IMR-90 (cell line): Measurements from ENCODE around the gene MEF2A. TPM values are rescaled to one million over a fixed set of nuclear protein-coding genes. Genes with fewer than 3 reads are reported as not detected.

Experiments
- ATAC-seq: fragments of 200-7000 bp; cut with Tn5 transposase; 2 replicates; pipeline ENCODE4 v1.9.1; 2020; ENCODE audit warnings: low read depth, mild to moderate bottlenecking, moderate library complexity
- BruUV-seq: library from RNA; stranded (reverse); fragments of 400-500 nt; replicated peaks from 2 replicates; lab custom pipeline; 2021; lab: Mats Ljungman, UMichigan
- CTCF ChIA-PET: fragments of 300-600 bp; formaldehyde crosslinking; extraction: SDS; loops from one replicate; lab custom pipeline; 2021; ENCODE audit warnings: antibody characterized with exemption; lab: Yijun Ruan, JAX
- POLR2A ChIA-PET: fragments of 300-600 bp; sonication (Branson Sonifier 250); formaldehyde crosslinking; loops from one replicate; lab custom pipeline; 2022; ENCODE audit warnings: antibody characterized with exemption; ENCODE audit not compliant: unreplicated experiment; lab: Charles Lee
- DNase-seq: peaks from one replicate; pipeline ENCODE4 v3.0.0; 2013
- H2AFZ ChIP-seq: replicated peaks from 2 replicates; pipeline ENCODE3; 2013; ENCODE audit warnings: low read length, mild to moderate bottlenecking; ENCODE audit not compliant: poor library complexity
- H2AK5ac ChIP-seq: 2 replicates; pipeline ENCODE4 v1.6.1; 2013; ENCODE audit warnings: low read depth, low read length, inconsistent platforms
- H2AK9ac ChIP-seq: replicated peaks from 2 replicates; pipeline ENCODE3; 2013; ENCODE audit warnings: mild to moderate bottlenecking, low read depth, low read length, moderate library complexity; ENCODE audit not compliant: poor library complexity
- H2BK120ac ChIP-seq: 2 replicates; pipeline ENCODE4 v1.6.1; 2013; ENCODE audit warnings: low read depth, low read length, inconsistent platforms
- H2BK15ac ChIP-seq: 3 replicates; pipeline ENCODE4 v1.6.1; 2013; ENCODE audit warnings: low read depth, low read length, inconsistent platforms
- H2BK20ac ChIP-seq: 2 replicates; pipeline ENCODE4 v1.6.1; 2013; ENCODE audit warnings: low read depth, mild to moderate bottlenecking, inconsistent platforms, low read length, moderate library complexity
- H2BK5ac ChIP-seq: 2 replicates; pipeline ENCODE4 v1.6.1; 2013; ENCODE audit warnings: mild to moderate bottlenecking, low read depth, low read length, inconsistent platforms; ENCODE audit not compliant: poor library complexity, severe bottlenecking
- H3K14ac ChIP-seq: replicated peaks from 2 replicates; pipeline ENCODE4 v1.6.1; 2013; ENCODE audit warnings: low read depth, low read length, inconsistent platforms
- H3K18ac ChIP-seq: 2 replicates; pipeline ENCODE4 v1.6.1; 2013; ENCODE audit warnings: low read depth, low read length, control low read depth
- H3K23ac ChIP-seq: 2 replicates; pipeline ENCODE4 v1.6.1; 2013; ENCODE audit warnings: low read depth, low read length, inconsistent platforms
- H3K27ac ChIP-seq: 2 replicates; pipeline ENCODE4 v1.5.1; 2013; ENCODE audit warnings: mild to moderate bottlenecking, control low read depth, low read length; ENCODE audit not compliant: insufficient read depth
- H3K27me3 ChIP-seq: 2 replicates; pipeline ENCODE4 v1.6.1; 2013; ENCODE audit warnings: low read length; ENCODE audit not compliant: control insufficient read depth, insufficient read depth
- H3K36me3 ChIP-seq: 2 replicates; pipeline ENCODE4 v1.6.1; 2013; ENCODE audit warnings: low read length, mixed read lengths; ENCODE audit not compliant: control insufficient read depth, insufficient read depth
- H3K4ac ChIP-seq: 2 replicates; pipeline ENCODE4 v1.6.1; 2013; ENCODE audit warnings: low read depth, low read length, inconsistent platforms
- H3K4me1 ChIP-seq: 2 replicates; pipeline ENCODE4 v1.6.1; 2013; ENCODE audit warnings: low read length, mixed read lengths; ENCODE audit not compliant: control insufficient read depth, insufficient read depth
- H3K4me2 ChIP-seq: 2 replicates; pipeline ENCODE4 v1.6.1; 2013; ENCODE audit warnings: low read depth, mild to moderate bottlenecking, control low read depth, low read length, moderate library complexity
- H3K4me3 ChIP-seq: 2 replicates; pipeline ENCODE4 v1.5.1; 2013; ENCODE audit warnings: low read depth, mild to moderate bottlenecking, control low read depth, low read length, moderate library complexity; ENCODE audit not compliant: insufficient read depth
- H3K56ac ChIP-seq: 2 replicates; pipeline ENCODE4 v1.6.1; 2013; ENCODE audit warnings: low read length, inconsistent platforms; ENCODE audit not compliant: insufficient read depth; ENCODE audit errors: extremely low read depth
- H3K79me1 ChIP-seq, 2 experiments: 2 replicates each; pipeline ENCODE4 v1.6.1; 2013; ENCODE audit warnings: low read length in 2 of 2, inconsistent platforms in 1 of 2, low read depth in 1 of 2
- H3K9ac ChIP-seq: 2 replicates; pipeline ENCODE4 v1.6.1; 2013; ENCODE audit warnings: low read depth, low read length, control low read depth
- H3K9me1 ChIP-seq: 2 replicates; pipeline ENCODE4 v1.6.1; 2013; ENCODE audit warnings: low read length, inconsistent platforms; ENCODE audit not compliant: insufficient read depth
- H3K9me3 ChIP-seq: 2 replicates; pipeline ENCODE4 v1.6.1; 2013; ENCODE audit warnings: low read length; ENCODE audit not compliant: control insufficient read depth, insufficient read depth
- H4K20me1 ChIP-seq: 2 replicates; pipeline ENCODE4 v1.6.1; 2013; ENCODE audit warnings: low read length, inconsistent platforms; ENCODE audit not compliant: insufficient read depth
- H4K5ac ChIP-seq: 2 replicates; pipeline ENCODE4 v1.6.1; 2013; ENCODE audit warnings: mild to moderate bottlenecking, low read depth, low read length, control low read depth
- H4K8ac ChIP-seq, 2 experiments: 2 replicates each; pipeline ENCODE4 v1.6.1; 2013; ENCODE audit warnings: low read depth in 2 of 2, low read length in 2 of 2, control low read depth in 1 of 2, inconsistent platforms in 1 of 2
- H4K91ac ChIP-seq: 2 replicates; pipeline ENCODE4 v1.6.1; 2013; ENCODE audit warnings: low read depth, low read length, inconsistent platforms; ENCODE audit not compliant: insufficient read depth
- CEBPB ChIP-seq: IDR thresholded peaks from 2 replicates; pipeline ENCODE4 v1.6.1; 2012; ENCODE audit warnings: low read depth, low read length, improper control_type of control experiment
- FOS ChIP-seq: fragments of 150-350 bp; IDR thresholded peaks from 2 replicates; pipeline ENCODE4 v1.6.1; 2016; ENCODE audit warnings: low read depth, low read length
- MAFK ChIP-seq: IDR thresholded peaks from 2 replicates; pipeline ENCODE4 v1.6.1; 2012; ENCODE audit warnings: low read depth, low read length, improper control_type of control experiment
- MXI1 ChIP-seq: IDR thresholded peaks from 2 replicates; pipeline ENCODE4 v1.6.1; 2012; ENCODE audit warnings: low read depth, mild to moderate bottlenecking, low read length, moderate library complexity, borderline replicate concordance
- NFE2L2 ChIP-seq: fragments of 150-350 bp; IDR thresholded peaks from 2 replicates; pipeline ENCODE4 v1.6.1; 2016; ENCODE audit warnings: low read depth, mild to moderate bottlenecking, low read length
- SMC3 ChIP-seq: fragments of 150-350 bp; IDR thresholded peaks from 2 replicates; pipeline ENCODE4 v1.6.1; 2016; ENCODE audit warnings: low read depth, mild to moderate bottlenecking, antibody characterized with exemption, low read length, moderate library complexity
- WGBS, 2 experiments: methylation state at CpG; one replicate each; pipeline versions ENCODE4 v1.1.5 to v1.1.7; 2013; ENCODE audit warnings: missing lambda C conversion rate in 2 of 2; ENCODE audit not compliant: insufficient read length in 1 of 2; ENCODE audit errors: extremely low coverage in 2 of 2; 5-methylcytosine and 5-hydroxymethylcytosine counted together
- dilution Hi-C: fragments of 300-500 bp; cut with HindIII; formaldehyde crosslinking; loops from one replicate; pipeline ENCODE4 v1.14.3; 2018; ENCODE audit warnings: low sequenced_read_pairs; ENCODE audit not compliant: unreplicated experiment
- in situ Hi-C: fragments of 300-500 bp; cut with MboI; formaldehyde crosslinking; loops from 3 replicates; pipeline ENCODE4 v1.14.3; 2019; ENCODE audit warnings: low sequenced_read_pairs, inconsistent platforms, mixed read lengths
- intact Hi-C: fragments of 100-400 bp; cut with micrococcal nuclease; formaldehyde crosslinking; loops from 2 replicates; pipeline ENCODE4 v1.10.0; 2022
- polyA plus RNA-seq, 3 experiments: library from polyadenylated mRNA; depleted of rRNA; stranded (reverse); fragments of >200 nt; gene quantifications; 2 replicates each; pipeline ENCODE4 v1.2.3, GENCODE V29; 2012; ENCODE audit warnings: low replicate concordance in 1 of 3
- total RNA-seq: library from RNA; depleted of rRNA; stranded (reverse); fragments of >200 nt; gene quantifications from 2 replicates; pipeline ENCODE4 v1.2.3, GENCODE V29; 2012

Gene MEF2A
- total and polyA plus RNA-seq, 2 of the 4 experiments (the other 2 are of a cell fraction) = 16.1 to 16.7 TPM

DNA sequence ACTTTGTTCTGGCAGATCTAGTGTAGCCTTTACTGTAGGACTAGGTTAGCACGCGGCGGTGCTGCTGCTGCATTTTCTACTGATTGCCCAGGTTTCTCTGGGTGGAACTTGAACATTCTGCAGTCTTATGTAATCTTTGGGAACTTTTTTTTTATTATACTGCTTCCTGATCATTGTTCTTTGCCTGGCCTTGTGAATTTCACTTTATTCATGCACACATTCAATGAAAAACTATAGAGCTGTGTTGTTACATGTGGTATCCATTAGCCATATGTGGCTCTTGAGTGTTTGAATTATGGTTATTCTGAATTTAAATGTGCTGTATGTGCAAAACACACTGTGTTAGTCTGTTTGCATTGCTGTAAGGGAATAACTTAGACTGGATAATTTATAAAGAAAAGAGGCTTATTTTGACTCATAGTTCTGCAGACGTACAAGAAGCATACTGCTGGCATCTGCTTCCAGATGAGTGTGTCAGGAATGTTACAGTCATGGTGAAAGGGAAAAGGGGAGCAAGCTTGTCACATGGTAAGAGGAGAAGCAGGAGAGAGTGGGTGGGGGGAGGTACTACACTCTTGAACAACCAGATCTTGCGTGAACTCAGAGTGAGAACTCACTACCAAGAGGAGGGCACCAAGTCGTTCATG is 26.5 kb downstream of the MEF2A start:
- WGBS, 2 experiments = no CpG with 5 or more reads among the region's 6 CpGs
- Histone ChIP-seq H3K9me3 (no peaks in the 10 kb centered on the region), H2BK15ac (no peak overlapping the region), H3K4ac (no peak overlapping the region), H3K18ac (no peak overlapping the region), H4K8ac (peak overlapping the region in 1 of 2 experiments; percentile 4; a peak in 1 of 4 replicates), H3K23ac (no peak overlapping the region), H3K79me1 (peaks cover 18 to 57% of the 10 kb centered on the region in 2 experiments), H3K36me3 (no peaks in the 10 kb centered on the region), H4K20me1 (peaks cover 36% of the 10 kb centered on the region), H3K14ac (no peak overlapping the region; the same call in 1 of the 2 replicates), H2AK9ac (no peak overlapping the region), H3K27me3 (no peaks in the 10 kb centered on the region), H2BK5ac (no peak overlapping the region), H3K4me2 (no peak overlapping the region), H4K91ac (no peak overlapping the region), H4K5ac (no peak overlapping the region), H3K4me3 (no peak overlapping the region), H2AK5ac (no peak overlapping the region), H3K4me1 (peaks cover 4% of the 10 kb centered on the region), H2AFZ (no peak overlapping the region), H3K9ac (no peak overlapping the region), H2BK120ac (no peak overlapping the region), H2BK20ac (no peak overlapping the region), H3K27ac (no peak overlapping the region), H3K56ac (no peak overlapping the region), H3K9me1 (peaks cover 3% of the 10 kb centered on the region; the same call in 1 of the 2 replicates)
- ATAC-seq (peak; percentile 61), DNase-seq (peak; percentile 88)
- dilution Hi-C loops (no loop called here), intact Hi-C loops (no loop called here), in situ Hi-C loops (no loop called here)
- no TSS peak for BruUV-seq
- TF ChIP-seq MAFK (peak; percentile 56), FOS (no peak), CEBPB (no peak), NFE2L2 (no peak), MXI1 (no peak), SMC3 (no peak)
- ChIA-PET POLR2A (no interaction called here), CTCF (no interaction called here)
